HEK293T (cell line): ENCODE results near the gene SLC10A2.

Experiments
- CTBP1 ChIP-seq: fragments of 450-650 bp; IDR thresholded peaks from 2 replicates; pipeline ENCODE4 v1.6.1; 2016; ENCODE audit warnings: borderline replicate concordance
- ELF4 ChIP-seq: fragments of 450-650 bp; IDR thresholded peaks from 2 replicates; pipeline ENCODE4 v1.6.1; 2017; ENCODE audit warnings: antibody characterized with exemption
- SP1 ChIP-seq: fragments of 450-650 bp; IDR thresholded peaks from 2 replicates; pipeline ENCODE4 v1.6.1; 2017

- TF ChIP-seq SP1 = no peak
- TF ChIP-seq ELF4 = no peak
- no peak for TF ChIP-seq CTBP1
Observed at GRCh38 chr13:103097366-103097928, 31.2 kb upstream of the SLC10A2 start.
